HuH-7 (cell line): ENCODE results near the gene KMT5C.

Experiments
- DNase-seq: peaks from one replicate; pipeline ENCODE4 v3.0.0; 2011; ENCODE audit warnings: low spot score

KMT5C gene

GRCh38 chr19:55386493-55386971 lies 46.9 kb downstream of the KMT5C start:
- DNase-seq = no peak

- no peak for DNase-seq
Measured at GRCh38 chr19:55387736-55388497, 48.2 kb downstream of the KMT5C start.

- DNase-seq = no peak
Measured at GRCh38 chr19:55389386-55390317, 50.0 kb downstream of the KMT5C start.

GRCh38 chr19:55390461-55390880 lies 50.8 kb downstream of the KMT5C start:
- no peak for DNase-seq

- DNase-seq = no peak
Measured at GRCh38 chr19:55391191-55391670, 51.6 kb downstream of the KMT5C start.

- DNase-seq = no peak
Measured at GRCh38 chr19:55391702-55392615, 52.3 kb downstream of the KMT5C start.

- DNase-seq = no peak
Measured at GRCh38 chr19:55392820-55393761, 53.4 kb downstream of the KMT5C start.
